Choroid plexus epithelial cell (primary cell): ENCODE measurements around the gene SLC37A1.
A peak's percentile ranks its signal among the peaks of the same experiment; 100 is the strongest.

ENCODE experiments used
- DNase-seq: peaks from one replicate; pipeline ENCODE4 v3.0.0-alpha.2; 2010; ENCODE audit warnings: low read depth
- H3K4me3 ChIP-seq: 2 replicates; pipeline ENCODE4 v1.5.1; 2011; ENCODE audit warnings: low read depth, mild to moderate bottlenecking, control low read depth, low read length, moderate library complexity
- CTCF ChIP-seq: conservative IDR thresholded peaks from 2 replicates; pipeline ENCODE4 v1.5.1; 2011; ENCODE audit warnings: low read depth, mild to moderate bottlenecking, control low read depth, inconsistent platforms, low read length, moderate library complexity

The SLC37A1 gene

GRCh38 chr21:42490720-42491119 is 22.9 kb upstream of the SLC37A1 start:
- no peak for DNase-seq
- no peak overlapping the region for H3K4me3 ChIP-seq
- TF ChIP-seq CTCF = no peak

DNA sequence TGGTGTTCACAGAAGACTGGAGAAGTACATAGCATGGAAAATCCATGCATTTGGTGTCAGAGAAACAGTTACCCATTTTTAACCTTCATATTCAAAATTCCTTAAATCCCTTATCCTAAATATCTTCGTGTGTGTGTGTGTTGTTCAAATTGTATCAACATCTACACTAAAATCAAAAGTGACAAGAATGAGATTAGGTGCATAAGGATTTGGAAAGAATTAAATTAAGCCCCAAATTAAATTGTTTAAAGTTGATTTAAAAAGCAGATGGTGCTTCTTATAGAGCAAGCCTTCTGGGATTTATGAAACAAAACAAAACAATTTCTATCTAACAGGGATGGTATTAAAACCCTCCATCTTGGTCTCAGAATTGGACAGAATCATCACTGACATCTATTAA is 22.3 kb upstream of the SLC37A1 start:
- no peak for TF ChIP-seq CTCF

GRCh38 chr21:42492201-42492600 is 21.5 kb upstream of the SLC37A1 start:
- no peak for TF ChIP-seq CTCF
- no peak overlapping the region for H3K4me3 ChIP-seq
- DNase-seq = no peak

More for the DNA sequence above, 22.3 kb upstream of the SLC37A1 start:
- DNase-seq = no peak
- no peak overlapping the region for H3K4me3 ChIP-seq

DNA sequence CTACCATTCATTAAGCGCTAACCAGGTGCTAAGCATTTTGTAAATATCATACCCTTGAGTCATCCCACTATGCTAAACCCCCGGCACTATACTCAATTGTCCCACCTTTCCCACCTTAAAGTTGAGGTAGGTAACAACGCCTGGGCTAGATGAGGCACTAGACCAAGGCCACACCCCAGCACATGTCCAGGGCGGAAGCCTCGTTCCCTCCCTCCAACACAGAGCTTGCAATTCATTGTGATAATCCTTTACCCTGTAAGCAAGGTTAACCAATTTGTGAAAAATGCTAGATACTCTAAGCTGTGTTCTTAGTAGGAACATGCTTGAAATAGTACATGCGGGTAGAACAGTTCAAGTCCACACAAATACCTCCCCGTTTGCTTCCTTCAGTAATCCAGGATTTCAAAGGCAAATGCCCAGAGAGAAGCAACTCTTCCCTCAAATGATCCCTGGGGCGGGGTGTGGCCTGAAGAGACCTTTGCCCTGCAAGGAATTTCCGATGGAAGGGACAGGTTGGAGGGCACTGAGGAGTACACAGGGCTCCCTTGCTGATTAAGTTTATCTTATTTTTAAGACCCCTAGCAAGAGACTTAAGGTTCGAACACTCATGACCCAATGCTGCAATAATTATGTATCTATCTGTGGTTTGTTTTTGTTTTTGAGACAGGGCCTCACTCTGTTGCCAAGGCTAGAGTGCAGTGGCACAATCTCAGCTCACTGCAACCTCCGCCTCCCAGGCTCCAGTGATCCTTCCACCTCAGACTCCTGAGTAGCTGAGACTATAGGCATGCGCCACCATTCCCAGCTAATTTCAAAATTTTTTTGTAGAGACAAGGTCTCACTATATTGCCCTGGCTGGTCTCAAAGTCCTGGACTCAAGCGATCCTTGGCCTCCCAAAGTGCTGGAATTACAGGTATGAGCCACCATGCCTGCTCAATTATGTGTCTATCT is 20.3 kb upstream of the SLC37A1 start:
- no peak overlapping the region for H3K4me3 ChIP-seq
- no peak for DNase-seq
- TF ChIP-seq CTCF = no peak

DNA sequence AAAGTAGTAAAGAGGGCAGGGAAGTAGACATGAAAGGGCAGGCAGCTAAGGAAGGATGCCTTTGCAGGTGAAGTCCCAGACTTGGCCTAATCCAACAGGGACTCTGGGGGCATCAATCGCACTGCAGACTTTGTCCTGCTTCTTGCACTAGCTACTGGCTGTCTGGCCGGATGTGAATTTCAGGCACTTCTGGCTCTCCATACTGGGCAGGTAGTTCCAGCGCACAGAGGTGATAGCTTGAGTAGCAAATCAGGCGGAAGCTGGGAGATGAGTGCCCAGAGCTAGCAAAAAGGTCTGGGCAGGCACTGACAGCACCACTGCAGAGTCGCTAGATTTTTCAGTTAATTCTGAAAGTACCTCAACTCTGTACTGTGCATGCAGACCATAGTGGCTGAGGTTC is 18.6 kb upstream of the SLC37A1 start:
- H3K4me3 ChIP-seq = no peak overlapping the region
- no peak for TF ChIP-seq CTCF
- DNase-seq = no peak

- H3K4me3 ChIP-seq = peak overlapping the region; percentile 69
- peak; percentile 22 for DNase-seq
These were observed 17.9 kb upstream of the SLC37A1 start for GRCh38 chr21:42495765-42496119.

More at GRCh38 chr21:42495765-42496119, 17.9 kb upstream of the SLC37A1 start:
- TF ChIP-seq CTCF = no peak
